CD8-positive, alpha-beta memory T cell (primary cell): Measurements from ENCODE around the gene ILDR2. TPM values are rescaled to one million over a fixed set of nuclear protein-coding genes. Genes with fewer than 3 reads are reported as not detected.
A peak's percentile ranks its signal among the peaks of the same experiment; 100 is the strongest.
"Not testable (repeated sequence)": the region's sequence is repeated elsewhere in the genome, so short reads cannot be mapped to it uniquely, and the experiment has no call there.

Experiments used
- CTCF ChIA-PET: fragments of 350-600 bp; sonication (Branson Sonifier 250); formaldehyde crosslinking; loops from one replicate; lab custom pipeline; 2021; ENCODE audit warnings: antibody characterized with exemption; lab: Charles Lee
- POLR2A ChIA-PET: fragments of 350-600 bp; sonication (Branson Sonifier 250); formaldehyde crosslinking; loops from one replicate; lab custom pipeline; 2021; ENCODE audit warnings: antibody characterized with exemption; lab: Charles Lee
- DNase-seq, 5 donors: peaks; one replicate each; pipeline versions ENCODE4 v3.0.0 to v3.0.0-alpha.2; 2020 to 2022; ENCODE audit warnings: mixed read lengths in 1 of 5
- H3K27ac ChIP-seq: one replicate; pipeline ENCODE4 v1.7.0; 2013; ENCODE audit warnings: low read depth, mild to moderate bottlenecking, low read length, moderate library complexity
- H3K27me3 ChIP-seq: 2 replicates; pipeline ENCODE4 v1.7.0; 2013; ENCODE audit warnings: low read length, mild to moderate bottlenecking; ENCODE audit not compliant: insufficient read depth, poor library complexity, severe bottlenecking
- H3K36me3 ChIP-seq: 2 replicates; pipeline ENCODE4 v1.7.0; 2013; ENCODE audit warnings: mild to moderate bottlenecking, low read length, moderate library complexity; ENCODE audit not compliant: insufficient read depth
- H3K4me1 ChIP-seq: 2 replicates; pipeline ENCODE4 v1.7.0; 2013; ENCODE audit warnings: mild to moderate bottlenecking, low read length, moderate library complexity; ENCODE audit not compliant: insufficient read depth
- H3K4me3 ChIP-seq: 2 replicates; pipeline ENCODE4 v1.7.0; 2013; ENCODE audit warnings: mild to moderate bottlenecking, low read length
- H3K9me3 ChIP-seq: 2 replicates; pipeline ENCODE4 v1.7.0; 2013; ENCODE audit warnings: mild to moderate bottlenecking, low read length
- H3K27ac Mint-ChIP-seq, 8 donors: one replicate each; pipeline ENCODE4 v1.8.0; 2020 to 2021; ENCODE audit warnings: mixed read lengths in 8 of 8, mild to moderate bottlenecking in 6 of 8, inconsistent platforms in 3 of 8, moderate library complexity in 3 of 8
- H3K27me3 Mint-ChIP-seq, 2 donors: one replicate each; pipeline ENCODE4 v1.8.0; 2020 to 2021; ENCODE audit warnings: mixed read lengths in 2 of 2, mild to moderate bottlenecking in 1 of 2, moderate library complexity in 1 of 2
- H3K36me3 Mint-ChIP-seq, 3 donors: one replicate each; pipeline ENCODE4 v1.8.0; 2020 to 2021; ENCODE audit warnings: mixed read lengths in 3 of 3, inconsistent platforms in 1 of 3, mild to moderate bottlenecking in 1 of 3
- H3K4me1 Mint-ChIP-seq, 3 donors: one replicate each; pipeline ENCODE4 v1.8.0; 2020 to 2021; ENCODE audit warnings: mixed read lengths in 3 of 3, inconsistent platforms in 1 of 3, mild to moderate bottlenecking in 1 of 3
- H3K4me3 Mint-ChIP-seq, 7 donors: one replicate each; pipeline ENCODE4 v1.8.0; 2020 to 2021; ENCODE audit warnings: mixed read lengths in 7 of 7, mild to moderate bottlenecking in 6 of 7, moderate library complexity in 4 of 7, inconsistent platforms in 2 of 7
- H3K9me3 Mint-ChIP-seq, 5 donors: one replicate each; pipeline ENCODE4 v1.8.0; 2020 to 2022; ENCODE audit warnings: mixed read lengths in 5 of 5, mild to moderate bottlenecking in 3 of 5, moderate library complexity in 2 of 5, inconsistent platforms in 1 of 5
- polyA plus RNA-seq: library from polyadenylated mRNA; unstranded; fragments of 300-500 nt; fragmentation: Illumina TruSeq; gene quantifications from one replicate; pipeline ENCODE4 v1.2.3, GENCODE V29; 2021
- total RNA-seq, 2 experiments: library from RNA; stranded (reverse); gene quantifications; one replicate each; pipeline ENCODE4 v1.2.3, GENCODE V29; 2021

Gene ILDR2
- total and polyA plus RNA-seq, 3 experiments from 2014 or later: 3.9 to 4.4 TPM; not detected in 1

GRCh38 chr1:166889776-166890175 lies 85.6 kb downstream of the ILDR2 start:
- Mint-ChIP-seq H3K27me3 (peaks cover 9 to 44% of the 10 kb centered on the region in 2 donors), H3K4me3 (no peak overlapping the region), H3K27ac (no peak overlapping the region), H3K9me3 (peaks cover 0 to 2% (median 0%) of the 10 kb centered on the region in 5 donors), H3K4me1 (peaks cover 7 to 10% (median 8%) of the 10 kb centered on the region in 3 donors), H3K36me3 (no peaks in the 10 kb centered on the region)
- H3K9me3 ChIP-seq: no peaks in the 10 kb centered on the region
- H3K36me3 ChIP-seq: no peaks in the 10 kb centered on the region
- no peak for DNase-seq
- POLR2A ChIA-PET: no interaction called here
- H3K4me3 ChIP-seq: no peak overlapping the region
- CTCF ChIA-PET: no interaction called here
- no peak overlapping the region for H3K27ac ChIP-seq
- peaks cover 3% of the 10 kb centered on the region for H3K4me1 ChIP-seq
- peaks cover 2% of the 10 kb centered on the region for H3K27me3 ChIP-seq

GRCh38 chr1:166888373-166889111 lies 86.8 kb downstream of the ILDR2 start:
- Histone ChIP-seq H3K27ac (no peak overlapping the region), H3K27me3 (peaks cover 13% of the 10 kb centered on the region), H3K4me3 (no peak overlapping the region), H3K36me3 (no peaks in the 10 kb centered on the region), H3K9me3 (no peaks in the 10 kb centered on the region), H3K4me1 (peaks cover 11% of the 10 kb centered on the region)
- ChIA-PET POLR2A (no interaction called here), CTCF (no interaction called here)
- no peak for DNase-seq
- Mint-ChIP-seq H3K4me3 (no peak overlapping the region), H3K27ac (no peak overlapping the region), H3K9me3 (peaks cover 0 to 2% (median 0%) of the 10 kb centered on the region in 5 donors), H3K36me3 (no peaks in the 10 kb centered on the region), H3K27me3 (peaks cover 18 to 46% of the 10 kb centered on the region in 2 donors), H3K4me1 (peaks cover 12 to 21% (median 20%) of the 10 kb centered on the region in 3 donors)

DNA sequence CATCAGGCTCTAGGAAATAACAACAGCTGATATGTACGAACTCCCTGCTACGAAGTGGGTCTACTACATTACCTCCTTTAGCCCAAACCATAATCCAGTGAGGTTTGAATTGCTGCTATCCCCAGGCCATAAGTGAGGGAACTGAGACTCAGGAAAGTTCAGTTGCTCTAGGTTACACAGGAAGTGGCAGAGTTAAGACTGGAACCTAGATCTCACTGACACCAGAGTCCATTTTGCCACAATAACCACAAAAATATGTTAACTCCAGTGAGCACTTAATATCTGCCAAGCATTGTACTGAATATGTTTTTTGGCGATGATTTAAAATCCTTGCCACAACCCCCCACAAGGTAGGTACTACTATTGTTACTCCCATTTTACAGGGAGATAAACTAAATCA lies 90.4 kb downstream of the ILDR2 start:
- peaks cover 11% of the 10 kb centered on the region for H3K4me1 ChIP-seq
- ChIA-PET CTCF (interaction anchor here (2.1 to 2.6 kb wide), 2 partner anchors 26 to 174 kb away, joined by 7 to 13 read pairs; no protein-coding TSS in a partner anchor), POLR2A (no interaction called here)
- DNase-seq: no peak
- Mint-ChIP-seq H3K27me3 (peaks cover 17 to 44% of the 10 kb centered on the region in 2 donors), H3K27ac (no peak overlapping the region), H3K36me3 (no peaks in the 10 kb centered on the region), H3K4me3 (no peak overlapping the region), H3K9me3 (peaks cover 0 to 2% (median 0%) of the 10 kb centered on the region in 5 donors), H3K4me1 (peaks cover 13 to 23% (median 22%) of the 10 kb centered on the region in 3 donors)
- no peaks in the 10 kb centered on the region for H3K36me3 ChIP-seq
- H3K4me3 ChIP-seq: no peak overlapping the region
- no peaks in the 10 kb centered on the region for H3K9me3 ChIP-seq
- peaks cover 17% of the 10 kb centered on the region for H3K27me3 ChIP-seq
- no peak overlapping the region for H3K27ac ChIP-seq

DNA sequence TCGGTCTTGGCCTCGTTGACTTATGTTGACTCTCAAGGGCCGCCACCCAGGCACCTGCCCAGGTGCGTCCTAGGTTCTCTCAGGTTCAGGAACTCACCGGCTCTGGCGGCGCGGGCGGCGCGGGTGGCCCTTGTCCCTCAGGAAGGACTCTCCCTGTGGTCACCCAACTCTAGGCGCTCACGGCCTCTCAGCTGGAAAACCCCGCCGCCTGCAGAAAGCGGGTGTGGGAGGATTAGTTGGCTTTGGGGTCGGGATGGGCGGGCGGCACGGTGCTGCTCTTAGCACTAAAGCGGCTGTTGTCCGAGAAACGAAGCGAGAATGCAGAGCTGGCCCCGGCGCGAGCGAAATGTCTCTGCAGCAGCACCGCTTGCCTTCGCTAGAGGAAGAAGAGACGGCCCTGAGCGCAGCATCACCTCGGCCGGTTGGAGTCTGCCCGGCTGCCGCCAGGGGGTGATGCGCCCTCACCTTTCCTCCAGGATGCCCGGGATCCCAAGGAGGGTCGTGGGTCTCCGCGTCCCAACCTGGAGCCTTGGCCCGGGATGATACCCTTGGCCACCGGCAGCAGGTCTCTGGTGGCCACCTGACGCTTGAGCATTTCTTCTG lies 91.2 kb downstream of the ILDR2 start:
- H3K27me3 Mint-ChIP-seq: peaks cover 17 to 41% of the 10 kb centered on the region in 2 donors
- ChIA-PET CTCF (interaction anchor here (2.1 to 2.6 kb wide), 2 partner anchors 27 to 175 kb away, joined by 7 to 13 read pairs; no protein-coding TSS in a partner anchor), POLR2A (no interaction called here)
- no peaks in the 10 kb centered on the region for H3K36me3 Mint-ChIP-seq
- H3K9me3 ChIP-seq: no peaks in the 10 kb centered on the region
- H3K4me1 ChIP-seq: peaks cover 11% of the 10 kb centered on the region
- H3K9me3 Mint-ChIP-seq: peaks cover 0 to 2% (median 0%) of the 10 kb centered on the region in 5 donors
- H3K4me1 Mint-ChIP-seq: peaks cover 13 to 23% (median 22%) of the 10 kb centered on the region in 3 donors
- DNase-seq: peak in 3 of 5 donors; percentile 4 to 48 (median 13)
- peak overlapping the region in 3 of 7 donors; percentile 24 to 31 (median 28) for H3K4me3 Mint-ChIP-seq
- H3K27ac ChIP-seq: no peak overlapping the region
- no peak overlapping the region for H3K4me3 ChIP-seq
- H3K27me3 ChIP-seq: peaks cover 17% of the 10 kb centered on the region
- H3K27ac Mint-ChIP-seq: peak overlapping the region in 1 of 8 donors; percentile 28
- H3K36me3 ChIP-seq: no peaks in the 10 kb centered on the region

- Histone ChIP-seq H3K4me1 (peaks cover 11% of the 10 kb centered on the region), H3K27me3 (peaks cover 17% of the 10 kb centered on the region), H3K9me3 (no peaks in the 10 kb centered on the region), H3K27ac (no peak overlapping the region), H3K36me3 (no peaks in the 10 kb centered on the region), H3K4me3 (no peak overlapping the region)
- Mint-ChIP-seq H3K4me1 (peaks cover 13 to 23% (median 22%) of the 10 kb centered on the region in 3 donors), H3K4me3 (no peak overlapping the region), H3K9me3 (peaks cover 0 to 2% (median 0%) of the 10 kb centered on the region in 5 donors), H3K36me3 (peaks cover 0 to 2% (median 0%) of the 10 kb centered on the region in 3 donors), H3K27me3 (peaks cover 19 to 36% of the 10 kb centered on the region in 2 donors), H3K27ac (no peak overlapping the region)
- ChIA-PET CTCF (interaction anchor here (1.2 to 2.6 kb wide), 3 partner anchors 20 to 176 kb away, joined by 3 to 13 read pairs (median 7); no protein-coding TSS in a partner anchor), POLR2A (no interaction called here)
- DNase-seq: no peak
These were observed 92.4 kb downstream of the ILDR2 start for GRCh38 chr1:166882893-166883292.

- H3K4me3 Mint-ChIP-seq, H3K9me3 ChIP-seq, H3K27me3 Mint-ChIP-seq, DNase-seq, POLR2A ChIA-PET, H3K4me3 ChIP-seq, H3K36me3 ChIP-seq, H3K36me3 Mint-ChIP-seq, H3K27ac Mint-ChIP-seq, H3K27me3 ChIP-seq, H3K27ac ChIP-seq, H3K9me3 Mint-ChIP-seq: not testable (repeated sequence)
- peaks cover 22% of the 10 kb centered on the region for H3K4me1 ChIP-seq
- CTCF ChIA-PET: interaction anchor here (2.0 to 3.3 kb wide), 2 partner anchors 9 to 32 kb away, joined by 6 to 16 read pairs; no protein-coding TSS in a partner anchor
- H3K4me1 Mint-ChIP-seq: peaks cover 30 to 36% (median 36%) of the 10 kb centered on the region in 3 donors
These were observed 97.0 kb downstream of the ILDR2 start for GRCh38 chr1:166878173-166878917.

- Histone ChIP-seq H3K27me3 (no peaks in the 10 kb centered on the region), H3K4me3 (peak overlapping the region; percentile 68), H3K9me3 (no peaks in the 10 kb centered on the region), H3K27ac (peak overlapping the region; percentile 46), H3K4me1 (peaks cover 25% of the 10 kb centered on the region), H3K36me3 (no peaks in the 10 kb centered on the region)
- DNase-seq: no peak
- CTCF ChIA-PET: interaction anchor here (1.0 to 3.3 kb wide), 6 partner anchors 12 to 386 kb away, joined by 3 to 16 read pairs (median 6); partner anchors contain the start of gene POGK
- peaks cover 0 to 12% (median 2%) of the 10 kb centered on the region in 3 donors for H3K36me3 Mint-ChIP-seq
- H3K27me3 Mint-ChIP-seq: peaks cover 0 to 5% of the 10 kb centered on the region in 2 donors
- H3K4me3 Mint-ChIP-seq: peak overlapping the region; percentile 91 to 99 (median 97)
- peaks cover 0 to 3% (median 0%) of the 10 kb centered on the region in 5 donors for H3K9me3 Mint-ChIP-seq
- POLR2A ChIA-PET: interaction anchor here (1.0 to 2.0 kb wide), 3 partner anchors 34 to 344 kb away, joined by 3 to 23 read pairs (median 4); partner anchors contain the start of genes POGK and POU2F1
- H3K4me1 Mint-ChIP-seq: peaks cover 40 to 53% (median 50%) of the 10 kb centered on the region in 3 donors
- peak overlapping the region; percentile 75 to 99 (median 97) for H3K27ac Mint-ChIP-seq
These were observed 98.9 kb downstream of the ILDR2 start for GRCh38 chr1:166876540-166876838.
